Fibroblast of the aortic adventitia (primary cell): ENCODE measurements around the gene HTN3. TPM values are rescaled to one million over a fixed set of nuclear protein-coding genes. Genes with fewer than 3 reads are reported as not detected.
"Not testable (repeated sequence)": the region's sequence is repeated elsewhere in the genome, so short reads cannot be mapped to it uniquely, and the experiment has no call there.

ENCODE experiments used
- DNase-seq: peaks from one replicate; pipeline ENCODE4 v3.0.0-alpha.2; 2010; ENCODE audit warnings: low read depth
- H3K4me3 ChIP-seq: 2 replicates; pipeline ENCODE4 v1.5.1; 2011; ENCODE audit warnings: low read depth, mild to moderate bottlenecking, control low read depth, low read length, moderate library complexity
- total RNA-seq: library from RNA; depleted of rRNA; stranded (reverse); fragments of >200 nt; gene quantifications from 2 replicates; pipeline ENCODE4 v1.2.3, GENCODE V29; 2012; ENCODE audit warnings: low replicate concordance
- TF ChIP-seq, protein P1 (sequence below): IDR thresholded peaks from 2 replicates; pipeline ENCODE4 v1.5.1; 2011; ENCODE audit warnings: mild to moderate bottlenecking, low read length, control low read depth, inconsistent platforms; ENCODE audit not compliant: insufficient read depth

The HTN3 gene
- total RNA-seq, 1 donor: not detected

DNA sequence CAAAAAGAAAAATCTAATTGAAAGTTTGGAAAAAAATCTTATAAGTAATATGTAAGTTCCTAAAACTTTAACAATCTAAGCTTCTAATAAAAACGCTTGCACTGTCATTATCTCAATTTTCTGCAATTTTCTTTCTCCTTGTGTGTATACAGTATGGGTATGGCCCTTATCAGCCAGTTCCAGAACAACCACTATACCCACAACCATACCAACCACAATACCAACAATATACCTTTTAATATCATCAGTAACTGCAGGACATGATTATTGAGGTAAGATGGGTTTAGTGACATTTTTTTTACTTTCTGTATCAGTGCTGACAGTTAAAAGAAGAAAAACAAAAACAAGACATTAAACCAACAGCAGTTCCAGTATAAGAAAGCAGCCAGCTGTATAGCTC is 27.5 kb upstream of the HTN3 start:
- DNase-seq: no peak
- TF ChIP-seq, protein P1, sequence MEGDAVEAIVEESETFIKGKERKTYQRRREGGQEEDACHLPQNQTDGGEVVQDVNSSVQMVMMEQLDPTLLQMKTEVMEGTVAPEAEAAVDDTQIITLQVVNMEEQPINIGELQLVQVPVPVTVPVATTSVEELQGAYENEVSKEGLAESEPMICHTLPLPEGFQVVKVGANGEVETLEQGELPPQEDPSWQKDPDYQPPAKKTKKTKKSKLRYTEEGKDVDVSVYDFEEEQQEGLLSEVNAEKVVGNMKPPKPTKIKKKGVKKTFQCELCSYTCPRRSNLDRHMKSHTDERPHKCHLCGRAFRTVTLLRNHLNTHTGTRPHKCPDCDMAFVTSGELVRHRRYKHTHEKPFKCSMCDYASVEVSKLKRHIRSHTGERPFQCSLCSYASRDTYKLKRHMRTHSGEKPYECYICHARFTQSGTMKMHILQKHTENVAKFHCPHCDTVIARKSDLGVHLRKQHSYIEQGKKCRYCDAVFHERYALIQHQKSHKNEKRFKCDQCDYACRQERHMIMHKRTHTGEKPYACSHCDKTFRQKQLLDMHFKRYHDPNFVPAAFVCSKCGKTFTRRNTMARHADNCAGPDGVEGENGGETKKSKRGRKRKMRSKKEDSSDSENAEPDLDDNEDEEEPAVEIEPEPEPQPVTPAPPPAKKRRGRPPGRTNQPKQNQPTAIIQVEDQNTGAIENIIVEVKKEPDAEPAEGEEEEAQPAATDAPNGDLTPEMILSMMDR: no peak
- no peak overlapping the region for H3K4me3 ChIP-seq

DNA sequence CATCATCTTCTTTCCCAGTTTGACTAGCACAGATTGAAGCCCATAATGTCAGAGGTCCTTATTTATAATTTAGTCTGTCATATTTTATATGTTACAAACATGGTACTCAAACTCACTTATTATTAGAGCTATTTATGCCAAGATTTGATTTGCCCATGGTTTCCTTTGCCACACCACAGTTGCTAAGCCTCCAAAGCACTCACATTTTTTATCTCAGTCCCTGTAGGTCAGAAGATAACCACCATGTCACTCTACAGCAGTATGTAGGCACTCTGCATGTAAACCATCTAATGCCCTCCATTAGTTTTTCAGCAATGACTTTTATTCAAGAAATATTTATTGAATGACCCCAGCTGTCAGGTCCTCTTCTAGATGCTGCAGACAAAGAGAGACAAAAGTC is 25.8 kb upstream of the HTN3 start:
- TF ChIP-seq, protein P1: no peak
- H3K4me3 ChIP-seq: no peak overlapping the region
- no peak for DNase-seq

DNA sequence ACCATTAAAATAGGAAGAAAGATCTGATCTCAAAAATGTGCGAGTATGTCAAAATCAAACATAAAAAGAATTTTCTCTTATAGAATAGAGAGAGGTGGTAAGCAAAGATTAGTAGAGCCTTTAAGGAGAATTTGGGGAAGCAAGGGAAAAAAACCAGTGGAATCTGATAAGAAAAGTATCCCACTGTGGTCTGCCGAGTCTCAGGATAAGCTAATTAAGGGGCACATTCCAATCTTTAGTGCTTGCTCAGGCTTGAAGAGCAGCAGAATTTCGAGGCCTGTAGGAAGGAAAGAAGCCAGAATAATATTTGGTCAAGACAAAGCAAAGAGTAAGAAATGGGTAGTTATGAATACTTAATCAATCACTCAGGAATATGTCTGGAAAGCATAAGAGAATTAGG is 19.5 kb upstream of the HTN3 start:
- DNase-seq: no peak
- H3K4me3 ChIP-seq: no peak overlapping the region
- TF ChIP-seq, protein P1: no peak

DNA sequence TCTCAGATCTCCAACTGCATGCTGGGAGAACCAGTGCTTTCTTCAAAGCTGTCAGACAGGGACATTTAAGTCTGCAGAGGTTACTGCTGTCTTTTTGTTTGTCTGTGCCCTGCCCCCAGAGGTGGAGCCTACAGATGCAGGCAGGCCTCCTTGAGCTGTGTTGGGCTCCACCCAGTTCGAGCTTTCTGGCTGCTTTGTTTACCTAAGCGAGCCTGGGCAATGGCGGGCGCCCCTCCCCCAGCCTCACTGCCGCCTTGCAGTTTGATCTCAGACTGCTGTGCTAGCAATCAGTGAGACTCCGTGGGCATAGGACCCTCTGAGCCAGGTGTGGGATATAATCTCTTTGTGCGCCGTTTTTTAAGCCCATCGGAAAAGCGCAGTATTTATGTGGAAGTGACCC is 9.3 kb upstream of the HTN3 start:
- DNase-seq, H3K4me3 ChIP-seq: not testable (repeated sequence)

GRCh38 chr4:70023218-70023617 is 5.0 kb upstream of the HTN3 start:
- no peak overlapping the region for H3K4me3 ChIP-seq
- TF ChIP-seq, protein P1: no peak
- DNase-seq: no peak

GRCh38 chr4:70027011-70027410 is 1.2 kb upstream of the HTN3 start:
- no peak overlapping the region for H3K4me3 ChIP-seq
- DNase-seq: no peak
- TF ChIP-seq, protein P1: no peak

GRCh38 chr4:70037559-70037958 is 9.3 kb downstream of the HTN3 start:
- not testable (repeated sequence) for DNase-seq, H3K4me3 ChIP-seq

- H3K4me3 ChIP-seq, DNase-seq: not testable (repeated sequence)
Observed at GRCh38 chr4:70039928-70040327, 11.7 kb downstream of the HTN3 start.

- TF ChIP-seq, protein P1: no peak
- H3K4me3 ChIP-seq: no peak overlapping the region
- DNase-seq: no peak
Observed at GRCh38 chr4:70041652-70042286, 13.5 kb downstream of the HTN3 start.

DNA sequence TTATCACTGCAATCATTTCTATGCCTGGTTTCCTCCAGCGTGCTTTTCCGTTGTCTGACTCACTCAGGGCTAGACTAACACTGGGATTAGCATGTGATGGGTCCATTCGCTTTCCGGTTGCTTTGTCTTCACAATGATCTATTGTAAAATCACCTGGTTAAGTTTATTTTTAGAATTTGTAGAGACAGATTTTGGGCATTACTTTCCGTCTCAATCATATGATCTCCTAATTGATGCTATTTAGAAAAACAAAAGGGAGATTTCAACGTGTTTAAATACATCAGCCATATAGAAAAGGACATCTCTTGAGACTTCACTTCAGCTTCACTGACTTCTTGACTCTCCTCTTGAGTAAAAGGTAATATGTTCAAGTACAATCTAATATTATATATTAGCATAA is 21.9 kb downstream of the HTN3 start, which contains the start of gene HTN1:
Gene HTN1, plus strand, starts transcription at position 301 of the 400 bp plus-strand sequence. CDS start 2,639 bp downstream, outside the sequence.
- not testable (repeated sequence) for DNase-seq, H3K4me3 ChIP-seq

GRCh38 chr4:70056534-70056933 is 28.3 kb downstream of the HTN3 start:
- H3K4me3 ChIP-seq, DNase-seq: not testable (repeated sequence)
